HUES6 (cell line): ENCODE measurements around the gene CDK1.

Source experiments
- H3K27ac ChIP-seq: 2 replicates; pipeline ENCODE4 v1.7.0; 2013; ENCODE audit warnings: low read depth, mild to moderate bottlenecking, low read length, inconsistent platforms
- H3K27me3 ChIP-seq: 2 replicates; pipeline ENCODE4 v1.6.1; 2013; ENCODE audit warnings: low read length; ENCODE audit not compliant: control insufficient read depth, insufficient read depth
- H3K36me3 ChIP-seq: 2 replicates; pipeline ENCODE4 v1.6.1; 2013; ENCODE audit warnings: low read length; ENCODE audit not compliant: control insufficient read depth, insufficient read depth
- H3K4me1 ChIP-seq: 2 replicates; pipeline ENCODE4 v1.6.1; 2013; ENCODE audit warnings: low read length; ENCODE audit not compliant: control insufficient read depth, insufficient read depth
- H3K4me3 ChIP-seq: 2 replicates; pipeline ENCODE4 v1.5.1; 2013; ENCODE audit warnings: low read depth, low read length
- H3K9ac ChIP-seq: one replicate; pipeline ENCODE4 v1.6.1; 2013; ENCODE audit warnings: mild to moderate bottlenecking, low read length
- H3K9me3 ChIP-seq: 2 replicates; pipeline ENCODE4 v1.6.1; 2013; ENCODE audit warnings: low read depth, low read length; ENCODE audit not compliant: control insufficient read depth, insufficient read depth

CDK1 gene

DNA sequence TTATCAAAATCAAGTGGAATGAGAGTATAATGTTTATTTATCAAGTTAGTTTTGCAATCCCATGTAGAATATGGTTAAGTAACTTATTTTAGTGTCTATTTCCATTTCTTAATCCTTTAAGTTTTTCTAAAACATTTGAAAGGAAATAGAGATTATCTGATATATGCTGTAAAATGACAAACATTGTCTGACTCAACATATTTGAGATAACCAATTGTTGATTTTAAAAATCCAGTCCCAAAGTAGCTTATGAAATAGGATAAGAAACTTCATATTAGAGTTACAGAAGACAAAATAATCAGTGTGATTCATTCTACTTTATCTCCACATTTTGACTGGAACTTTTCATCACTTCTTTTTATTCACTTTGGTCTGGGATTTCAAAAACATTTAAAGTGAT is 38.7 kb upstream of the CDK1 start:
- no peak overlapping the region for H3K9ac ChIP-seq
- no peak overlapping the region for H3K4me3 ChIP-seq
- H3K27ac ChIP-seq = no peak overlapping the region
- peaks cover 10% of the 10 kb centered on the region; the same call in 1 of the 2 replicates for H3K27me3 ChIP-seq
- H3K9me3 ChIP-seq = no peaks in the 10 kb centered on the region
- H3K36me3 ChIP-seq = no peaks in the 10 kb centered on the region
- H3K4me1 ChIP-seq = peaks cover 18% of the 10 kb centered on the region

DNA sequence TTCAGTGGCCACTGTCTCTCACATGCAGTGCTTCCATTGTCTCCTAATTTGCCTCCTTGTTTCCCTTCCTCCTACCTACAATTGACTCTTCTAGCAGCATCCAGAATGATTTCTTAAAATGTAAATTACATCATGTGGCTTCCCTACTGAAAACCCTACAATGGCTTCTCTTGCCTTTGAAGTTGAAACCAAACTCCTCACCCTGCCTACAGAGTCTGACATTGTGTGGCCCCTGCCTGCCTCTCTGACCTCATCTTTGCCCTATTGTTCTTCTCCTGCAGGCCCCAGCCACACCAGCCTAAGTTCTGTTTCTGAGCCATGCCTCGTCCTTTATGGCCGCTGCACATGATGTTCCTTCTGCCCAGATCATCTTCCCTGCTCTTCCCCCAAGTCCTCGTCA is 35.8 kb upstream of the CDK1 start:
- H3K27ac ChIP-seq = no peak overlapping the region
- H3K9ac ChIP-seq = no peak overlapping the region
- no peaks in the 10 kb centered on the region for H3K27me3 ChIP-seq
- H3K36me3 ChIP-seq = no peaks in the 10 kb centered on the region
- H3K9me3 ChIP-seq = no peaks in the 10 kb centered on the region
- peaks cover under 1% of the 10 kb centered on the region; the same call in 1 of the 2 replicates for H3K4me1 ChIP-seq
- H3K4me3 ChIP-seq = no peak overlapping the region

DNA sequence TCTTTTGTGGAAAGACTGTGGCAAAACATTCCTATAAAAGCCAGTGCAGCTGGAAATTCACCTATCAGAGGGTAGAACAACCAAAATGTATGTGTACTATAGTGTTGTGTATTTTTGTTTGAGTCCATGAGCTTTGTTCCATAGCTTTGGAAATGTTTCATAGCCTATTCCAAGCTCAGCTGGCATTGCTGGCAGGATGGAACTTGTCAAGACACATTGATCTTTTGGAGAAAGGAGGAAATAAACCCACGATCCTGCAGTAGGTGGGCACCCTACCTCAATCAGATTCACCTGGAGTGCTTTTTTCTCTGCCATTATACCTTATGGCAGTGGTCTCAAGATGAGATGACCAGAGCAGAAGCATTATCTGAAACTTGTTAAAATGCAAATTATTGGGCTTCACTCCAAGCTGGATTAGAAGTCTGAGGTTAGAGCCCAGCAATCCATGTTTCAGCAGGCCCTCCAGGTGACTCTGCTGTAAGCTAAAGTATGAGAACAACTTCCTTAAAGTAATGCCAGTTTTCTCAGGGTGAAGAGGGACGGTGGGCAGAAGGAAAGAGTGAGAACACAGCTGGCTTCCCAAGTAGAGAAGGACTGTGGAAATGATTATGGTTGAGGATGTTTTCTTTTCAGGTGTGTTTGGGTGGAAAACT is 30.3 kb upstream of the CDK1 start:
- Histone ChIP-seq H3K9ac (no peak overlapping the region), H3K27me3 (no peaks in the 10 kb centered on the region), H3K4me1 (no peaks in the 10 kb centered on the region), H3K36me3 (no peaks in the 10 kb centered on the region), H3K27ac (no peak overlapping the region), H3K9me3 (no peaks in the 10 kb centered on the region), H3K4me3 (no peak overlapping the region)

DNA sequence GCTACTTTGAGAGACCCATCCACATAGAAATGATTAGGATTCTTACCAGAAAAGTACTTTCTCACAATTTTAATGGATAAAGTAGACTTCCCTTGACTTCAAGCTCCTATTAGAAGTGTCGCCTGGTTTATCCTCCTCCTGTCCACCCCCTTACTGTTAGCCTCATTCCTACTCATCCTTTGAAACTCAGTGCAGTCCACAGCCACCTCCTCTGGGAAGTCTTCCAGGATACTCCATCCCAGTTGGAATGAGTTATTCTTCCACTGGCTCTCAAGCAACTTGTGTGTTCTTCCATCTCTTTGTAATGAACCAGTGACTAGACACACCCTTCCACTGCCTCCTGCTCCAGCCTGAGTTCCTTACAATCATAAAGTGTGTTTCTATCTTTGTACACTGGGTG is 25.1 kb upstream of the CDK1 start:
- peaks cover 9% of the 10 kb centered on the region for H3K4me1 ChIP-seq
- no peak overlapping the region for H3K27ac ChIP-seq
- H3K36me3 ChIP-seq = no peaks in the 10 kb centered on the region
- H3K9me3 ChIP-seq = no peaks in the 10 kb centered on the region
- no peaks in the 10 kb centered on the region for H3K27me3 ChIP-seq
- H3K4me3 ChIP-seq = no peak overlapping the region
- H3K9ac ChIP-seq = no peak overlapping the region

DNA sequence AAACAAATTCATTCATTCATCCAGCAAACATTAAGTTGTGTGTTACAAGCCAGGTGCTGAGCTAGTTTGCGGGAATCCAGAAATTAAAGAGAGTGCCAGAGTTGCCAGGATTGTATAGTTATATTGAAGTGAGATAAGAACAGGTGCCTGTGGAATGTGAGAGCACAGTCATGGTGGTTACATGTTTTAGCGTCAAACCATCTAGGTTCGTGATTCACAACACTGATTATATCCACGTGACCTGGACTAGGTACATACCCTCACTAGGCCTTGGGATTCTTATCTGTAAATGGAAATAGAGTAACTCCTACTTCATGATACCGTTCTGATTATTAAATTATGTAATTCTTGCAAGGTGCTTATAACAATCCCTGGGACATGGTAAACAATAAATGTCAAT is 24.5 kb upstream of the CDK1 start:
- Histone ChIP-seq H3K4me3 (no peak overlapping the region), H3K4me1 (peaks cover 9% of the 10 kb centered on the region), H3K36me3 (no peaks in the 10 kb centered on the region), H3K9me3 (no peaks in the 10 kb centered on the region), H3K27me3 (no peaks in the 10 kb centered on the region), H3K9ac (no peak overlapping the region), H3K27ac (no peak overlapping the region)

DNA sequence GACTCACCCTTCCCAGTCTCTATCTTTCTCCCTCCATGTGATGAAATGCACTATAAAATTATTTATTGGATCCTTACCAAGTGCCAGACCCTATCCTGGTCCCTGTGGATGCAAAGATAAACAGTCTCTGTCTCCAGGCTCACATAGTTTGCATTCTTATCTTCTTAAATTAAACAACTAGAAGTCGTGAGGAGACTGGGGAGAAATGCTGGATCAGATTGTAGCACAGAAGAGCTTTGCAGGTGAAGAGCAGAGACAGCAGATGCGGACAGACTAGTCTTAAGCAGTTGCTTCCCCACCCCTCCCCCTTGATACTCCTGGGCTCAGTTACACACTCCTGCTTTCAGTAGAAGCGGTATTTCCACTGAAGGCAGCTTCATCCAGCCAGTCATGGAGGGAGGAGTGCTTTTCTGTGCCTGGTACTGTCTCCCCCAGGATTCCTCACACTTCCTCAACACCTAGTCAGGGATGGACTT is 20.8 kb upstream of the CDK1 start:
- no peak overlapping the region for H3K4me3 ChIP-seq
- no peaks in the 10 kb centered on the region for H3K36me3 ChIP-seq
- peaks cover 14% of the 10 kb centered on the region for H3K4me1 ChIP-seq
- no peak overlapping the region for H3K27ac ChIP-seq
- H3K9ac ChIP-seq = no peak overlapping the region
- 0 out of 2 replicates have a peak, but pooled peaks cover 2% of the 10 kb centered on the region for H3K9me3 ChIP-seq
- H3K27me3 ChIP-seq = no peaks in the 10 kb centered on the region

DNA sequence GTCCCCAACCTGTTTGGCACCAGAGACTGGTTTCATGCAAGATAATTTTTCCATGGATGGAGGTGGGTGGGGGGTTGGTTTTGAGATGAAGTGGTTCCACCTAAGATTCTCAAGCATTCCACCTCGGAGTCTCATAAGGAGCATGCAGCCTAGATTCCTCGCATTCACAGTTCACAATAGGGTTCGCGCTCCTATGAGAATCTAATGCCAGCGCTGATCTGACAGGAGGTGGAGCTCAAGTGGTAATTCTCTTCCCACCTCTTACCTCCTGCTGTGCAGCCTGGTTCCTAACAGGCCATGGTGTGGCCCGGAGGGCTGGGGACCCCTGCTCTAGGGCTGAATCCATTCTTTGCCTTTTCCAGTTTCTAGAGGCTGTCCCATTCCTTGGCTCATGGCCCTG is 19.1 kb upstream of the CDK1 start:
- Histone ChIP-seq H3K27me3 (no peaks in the 10 kb centered on the region), H3K36me3 (no peaks in the 10 kb centered on the region), H3K4me1 (peaks cover 21% of the 10 kb centered on the region), H3K9ac (no peak overlapping the region), H3K9me3 (0 out of 2 replicates have a peak, but pooled peaks cover 2% of the 10 kb centered on the region), H3K27ac (no peak overlapping the region), H3K4me3 (no peak overlapping the region)

DNA sequence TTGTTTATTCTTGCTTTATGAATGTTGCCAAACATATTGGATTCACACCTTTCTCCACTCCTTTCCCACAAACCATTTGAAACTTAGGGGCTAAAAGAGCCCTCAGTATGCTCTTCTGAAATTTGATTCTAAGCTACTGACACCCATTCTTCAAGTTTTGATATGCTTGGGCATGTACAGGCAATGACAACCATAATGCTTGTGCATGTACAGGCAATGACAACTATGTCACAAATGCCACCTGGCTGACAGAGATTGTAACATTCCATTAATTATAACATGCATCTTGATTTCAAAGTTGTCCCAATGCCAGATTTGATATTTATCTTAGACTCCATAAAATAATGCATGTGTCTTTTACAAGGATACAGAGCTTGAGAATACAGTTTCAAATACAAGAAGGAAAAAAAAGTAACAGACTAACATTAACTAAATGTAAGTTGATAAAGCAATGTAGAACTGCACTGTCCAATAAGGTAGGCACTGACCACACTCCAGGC is 17.5 kb upstream of the CDK1 start:
- H3K4me3 ChIP-seq = no peak overlapping the region
- H3K36me3 ChIP-seq = no peaks in the 10 kb centered on the region
- 0 out of 2 replicates have a peak, but pooled peaks cover 2% of the 10 kb centered on the region for H3K9me3 ChIP-seq
- H3K27ac ChIP-seq = no peak overlapping the region
- H3K4me1 ChIP-seq = peaks cover 21% of the 10 kb centered on the region
- H3K9ac ChIP-seq = no peak overlapping the region
- no peaks in the 10 kb centered on the region for H3K27me3 ChIP-seq

DNA sequence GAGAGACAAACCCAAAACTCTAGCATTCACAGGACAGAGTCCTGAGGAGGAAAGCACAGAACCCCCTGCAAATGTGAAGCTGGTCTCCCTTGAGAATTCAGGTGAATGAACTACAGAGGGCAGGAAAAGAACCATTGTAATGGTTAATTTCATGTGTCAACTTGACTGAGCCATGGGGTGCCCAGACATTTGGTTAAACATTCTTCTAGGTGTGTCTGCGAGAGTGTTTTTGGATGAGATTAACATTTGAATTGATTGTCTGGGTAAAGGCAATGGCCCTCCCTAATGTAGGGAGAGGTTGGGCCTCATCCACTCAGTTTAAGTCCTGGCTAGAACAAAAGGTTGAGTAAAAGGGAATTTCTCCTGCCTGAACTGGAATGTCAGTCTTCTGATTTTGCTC is 15.7 kb upstream of the CDK1 start:
- Histone ChIP-seq H3K27ac (no peak overlapping the region; the same call in 1 of the 2 replicates), H3K4me3 (no peak overlapping the region), H3K9me3 (0 out of 2 replicates have a peak, but pooled peaks cover 2% of the 10 kb centered on the region), H3K36me3 (no peaks in the 10 kb centered on the region), H3K4me1 (peaks cover 17% of the 10 kb centered on the region), H3K27me3 (no peaks in the 10 kb centered on the region), H3K9ac (no peak overlapping the region)

DNA sequence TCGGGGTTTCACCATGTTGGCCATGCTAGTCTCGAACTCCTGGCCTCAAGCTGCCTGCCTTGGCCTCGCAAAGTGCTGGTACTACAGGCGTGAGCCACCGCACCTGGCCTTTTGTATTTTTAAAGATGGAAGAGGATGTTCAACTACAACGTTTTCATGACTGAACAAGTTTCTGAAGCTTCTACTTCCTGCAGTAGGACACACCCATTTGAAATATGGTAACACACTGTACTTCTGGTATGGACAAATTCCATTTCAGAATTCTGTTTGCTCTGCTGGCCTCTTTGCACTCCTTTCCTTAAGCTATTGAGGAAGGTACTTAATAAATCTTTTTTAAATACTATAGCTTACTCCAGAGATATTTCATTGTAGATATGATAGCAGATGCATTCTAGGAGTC is 10.9 kb upstream of the CDK1 start:
- Histone ChIP-seq H3K4me3 (no peak overlapping the region), H3K27ac (no peak overlapping the region), H3K27me3 (no peaks in the 10 kb centered on the region), H3K9me3 (no peaks in the 10 kb centered on the region), H3K9ac (no peak overlapping the region), H3K4me1 (peaks cover 14% of the 10 kb centered on the region), H3K36me3 (no peaks in the 10 kb centered on the region)

DNA sequence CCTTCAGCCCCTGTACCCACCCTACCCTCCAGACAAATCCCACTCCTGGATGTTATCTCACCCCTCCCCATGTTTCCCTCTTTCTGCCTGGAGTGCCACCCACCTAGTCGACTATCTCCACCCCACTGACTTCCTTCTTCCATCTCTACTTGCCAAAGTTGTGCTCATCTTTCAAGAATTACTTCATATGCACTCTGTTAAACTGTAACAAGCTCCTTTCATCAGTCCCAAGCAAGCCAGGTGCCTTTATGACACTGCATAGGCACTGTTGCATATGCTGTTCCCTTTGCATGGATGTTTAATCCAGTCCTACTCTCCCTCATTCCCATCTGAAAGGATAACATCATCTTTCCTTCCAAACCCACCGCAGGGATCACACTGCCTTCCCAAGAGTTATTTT is 8.9 kb upstream of the CDK1 start:
- H3K36me3 ChIP-seq = no peaks in the 10 kb centered on the region
- H3K27me3 ChIP-seq = no peaks in the 10 kb centered on the region
- no peaks in the 10 kb centered on the region for H3K9me3 ChIP-seq
- H3K9ac ChIP-seq = no peak overlapping the region
- H3K4me1 ChIP-seq = peaks cover 7% of the 10 kb centered on the region; the same call in 1 of the 2 replicates
- no peak overlapping the region for H3K27ac ChIP-seq
- H3K4me3 ChIP-seq = no peak overlapping the region
